ENCODE results near the gene TNFRSF8. TPM values are rescaled to one million over a fixed set of nuclear protein-coding genes. Genes with fewer than 3 reads are reported as not detected.
A peak's percentile ranks its signal among the peaks of the same experiment; 100 is the strongest.

The TNFRSF8 gene
- total RNA-seq, result 1 to 10 TPM; 3.0 to 6.0 TPM

DNA sequence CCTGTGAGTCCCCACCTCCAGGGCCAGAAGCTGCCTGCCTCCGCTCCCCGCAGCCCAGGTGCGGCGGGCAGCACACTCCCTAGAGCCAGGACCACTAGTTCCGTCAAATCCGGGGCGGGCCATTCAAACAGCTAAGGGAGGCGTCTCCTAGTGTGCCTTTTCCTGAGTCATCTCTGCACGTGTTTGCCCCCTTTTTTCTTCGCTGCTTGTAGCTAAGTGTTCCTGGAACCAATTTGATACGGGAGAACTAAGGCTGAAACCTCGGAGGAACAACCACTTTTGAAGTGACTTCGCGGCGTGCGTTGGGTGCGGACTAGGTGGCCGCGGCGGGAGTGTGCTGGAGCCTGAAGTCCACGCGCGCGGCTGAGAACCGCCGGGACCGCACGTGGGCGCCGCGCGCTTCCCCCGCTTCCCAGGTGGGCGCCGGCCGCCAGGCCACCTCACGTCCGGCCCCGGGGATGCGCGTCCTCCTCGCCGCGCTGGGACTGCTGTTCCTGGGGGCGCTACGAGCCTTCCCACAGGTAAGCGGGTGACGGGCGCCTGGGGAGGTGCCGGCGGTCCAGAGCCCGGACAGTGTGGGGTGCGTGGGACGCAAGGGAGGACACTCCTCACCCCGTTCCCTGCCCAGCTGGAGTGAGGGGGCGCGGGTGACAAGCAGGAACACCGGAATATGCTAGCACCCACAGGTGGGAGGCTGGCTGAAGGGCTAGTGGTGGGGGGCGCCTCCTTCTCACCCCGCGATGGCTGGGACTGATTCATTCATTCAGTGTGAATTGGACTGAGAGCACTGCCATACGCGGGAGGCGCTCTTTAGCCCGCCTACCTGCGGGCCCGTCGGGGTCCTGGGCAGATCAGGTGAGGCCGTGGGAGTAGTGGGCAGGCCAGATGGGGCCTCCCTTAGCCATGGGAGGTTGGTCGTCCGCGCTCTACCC is at the start of gene TNFRSF8:
Gene TNFRSF8, plus strand, starts transcription at position 163 of the 932 bp plus-strand sequence. Its CDS starts 296 bp downstream, at position 459.
- no peak for DNase-seq (ENCODE audit: low spot score)
- H3K27ac ChIP-seq, result no peak within 1 kb of the TSS
- peaks cover 0 to 15% of the 10 kb centered on the region in 2 donors for H3K4me1 ChIP-seq
- TF ChIP-seq, protein P1, sequence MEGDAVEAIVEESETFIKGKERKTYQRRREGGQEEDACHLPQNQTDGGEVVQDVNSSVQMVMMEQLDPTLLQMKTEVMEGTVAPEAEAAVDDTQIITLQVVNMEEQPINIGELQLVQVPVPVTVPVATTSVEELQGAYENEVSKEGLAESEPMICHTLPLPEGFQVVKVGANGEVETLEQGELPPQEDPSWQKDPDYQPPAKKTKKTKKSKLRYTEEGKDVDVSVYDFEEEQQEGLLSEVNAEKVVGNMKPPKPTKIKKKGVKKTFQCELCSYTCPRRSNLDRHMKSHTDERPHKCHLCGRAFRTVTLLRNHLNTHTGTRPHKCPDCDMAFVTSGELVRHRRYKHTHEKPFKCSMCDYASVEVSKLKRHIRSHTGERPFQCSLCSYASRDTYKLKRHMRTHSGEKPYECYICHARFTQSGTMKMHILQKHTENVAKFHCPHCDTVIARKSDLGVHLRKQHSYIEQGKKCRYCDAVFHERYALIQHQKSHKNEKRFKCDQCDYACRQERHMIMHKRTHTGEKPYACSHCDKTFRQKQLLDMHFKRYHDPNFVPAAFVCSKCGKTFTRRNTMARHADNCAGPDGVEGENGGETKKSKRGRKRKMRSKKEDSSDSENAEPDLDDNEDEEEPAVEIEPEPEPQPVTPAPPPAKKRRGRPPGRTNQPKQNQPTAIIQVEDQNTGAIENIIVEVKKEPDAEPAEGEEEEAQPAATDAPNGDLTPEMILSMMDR (IDR thresholded peaks at IDR 0.05), result no peak
- no peaks in the 10 kb centered on the region for H3K36me3 ChIP-seq
- H3K4me3 ChIP-seq, result peak within 1 kb of the TSS in 1 of 2 donors; percentile 24
- peaks cover 10 to 13% of the 10 kb centered on the region in 2 donors for H3K27me3 ChIP-seq
- H3K9me3 ChIP-seq, result no peaks in the 10 kb centered on the region

DNA sequence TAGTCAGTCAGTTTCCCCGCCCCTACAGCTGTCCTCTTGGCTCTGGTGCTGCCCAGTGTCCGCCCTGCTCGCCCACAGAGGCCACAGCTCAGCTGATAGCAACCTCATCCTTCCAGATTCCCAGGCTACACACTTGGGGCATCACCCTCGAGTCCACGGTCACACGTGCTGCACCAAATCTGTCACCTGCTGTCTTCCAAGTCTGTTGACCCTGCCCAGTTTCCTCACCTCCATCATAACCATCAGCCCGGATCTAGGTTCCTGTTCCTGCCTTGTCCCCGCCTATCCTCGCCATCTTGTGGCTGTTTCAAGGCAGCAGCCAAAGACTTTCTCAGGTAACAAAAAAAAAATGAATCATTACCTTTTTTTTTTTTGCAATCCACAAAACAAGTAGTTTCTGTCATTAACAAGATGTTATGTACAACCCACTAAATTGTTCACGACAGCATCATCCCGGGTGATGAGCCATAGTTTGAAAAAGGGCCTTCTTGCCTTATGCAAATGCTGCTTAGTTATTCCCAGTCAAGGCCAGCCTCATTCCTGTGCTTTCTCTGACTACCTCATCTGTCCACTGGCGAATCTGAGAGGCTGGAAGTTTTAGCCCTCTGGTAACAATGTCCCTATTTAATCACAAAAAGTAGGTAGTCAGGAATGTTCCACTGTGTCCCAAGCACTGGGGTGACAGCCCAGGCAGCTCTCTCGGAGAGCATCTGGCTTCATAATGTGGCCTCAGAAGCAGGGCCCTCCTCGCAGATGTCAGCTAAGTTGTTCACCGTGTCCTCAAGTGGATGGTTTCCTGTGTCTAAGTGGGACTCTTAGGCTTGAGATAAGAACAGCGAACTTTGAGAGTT is 48.7 kb upstream of the TNFRSF8 start:
- Histone ChIP-seq H3K27me3 (no peaks in the 10 kb centered on the region), H3K4me3 (no peak overlapping the region), H3K27ac (peak overlapping the region; percentile 42 to 54), H3K36me3 (peaks cover 40% of the 10 kb centered on the region), H3K4me1 (peaks cover 0 to 29% of the 10 kb centered on the region in 2 donors), H3K9me3 (no peaks in the 10 kb centered on the region)
- no peak for DNase-seq (ENCODE audit: low spot score)
- TF ChIP-seq, protein P1 (IDR thresholded peaks at IDR 0.05), result no peak

DNA sequence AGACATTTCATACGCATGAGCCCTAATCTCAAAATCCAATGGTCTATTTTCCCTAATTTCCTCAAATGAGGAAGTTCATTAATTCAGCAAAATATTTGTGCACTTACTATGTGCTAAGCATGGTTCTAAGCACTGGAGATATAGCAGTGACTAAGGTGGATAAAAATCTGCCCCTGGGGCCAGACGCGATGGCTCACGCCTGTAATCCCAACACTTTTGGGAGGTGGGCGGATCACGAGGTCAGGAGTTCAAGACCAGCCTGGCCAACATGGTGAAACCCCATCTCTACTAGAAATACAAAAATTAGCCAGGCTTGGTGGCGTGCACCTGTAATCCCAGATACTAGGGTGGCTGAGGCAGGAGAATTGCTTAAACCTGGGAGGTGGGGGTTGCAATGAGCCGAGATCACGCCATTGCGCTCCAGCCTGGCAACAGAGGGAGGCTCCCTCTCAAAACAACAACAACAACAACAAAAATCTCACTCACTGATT is 48.1 kb upstream of the TNFRSF8 start:
- no peak for DNase-seq (ENCODE audit: low spot score)

DNA sequence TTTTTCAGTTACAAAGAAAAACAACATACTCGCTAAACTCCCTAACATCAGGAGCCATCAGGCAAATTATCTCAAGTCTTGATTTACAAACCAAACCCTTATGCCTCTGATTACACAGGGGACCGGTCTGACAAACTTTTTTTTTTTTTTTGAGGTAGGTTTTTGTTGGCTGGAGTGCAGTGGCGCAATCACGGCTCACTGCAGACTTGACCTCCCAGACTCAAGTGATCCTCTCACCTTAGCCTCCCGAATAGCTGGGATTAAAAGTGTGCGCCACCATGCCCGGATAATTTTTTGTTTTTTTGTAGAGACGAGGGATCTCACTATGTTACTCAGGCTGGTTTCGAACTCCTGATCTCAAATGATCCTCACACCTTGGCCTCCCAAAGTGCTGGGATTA is 47.6 kb upstream of the TNFRSF8 start:
- no peak overlapping the region for H3K4me3 ChIP-seq
- H3K4me1 ChIP-seq, result peaks cover 0 to 38% of the 10 kb centered on the region in 2 donors
- TF ChIP-seq, protein P1 (IDR thresholded peaks at IDR 0.05), result no peak
- DNase-seq (ENCODE audit: low spot score), result no peak
- H3K27ac ChIP-seq, result no peak overlapping the region
- no peaks in the 10 kb centered on the region for H3K9me3 ChIP-seq
- H3K36me3 ChIP-seq, result peaks cover 28% of the 10 kb centered on the region
- H3K27me3 ChIP-seq, result no peaks in the 10 kb centered on the region

More for the DNA sequence above, 48.1 kb upstream of the TNFRSF8 start:
- Histone ChIP-seq H3K9me3 (no peaks in the 10 kb centered on the region), H3K27me3 (no peaks in the 10 kb centered on the region), H3K4me1 (peaks cover 0 to 34% of the 10 kb centered on the region in 2 donors), H3K27ac (peak overlapping the region; percentile 42 to 54), H3K4me3 (no peak overlapping the region), H3K36me3 (peaks cover 33% of the 10 kb centered on the region)
- TF ChIP-seq, protein P1 (IDR thresholded peaks at IDR 0.05), result no peak

DNA sequence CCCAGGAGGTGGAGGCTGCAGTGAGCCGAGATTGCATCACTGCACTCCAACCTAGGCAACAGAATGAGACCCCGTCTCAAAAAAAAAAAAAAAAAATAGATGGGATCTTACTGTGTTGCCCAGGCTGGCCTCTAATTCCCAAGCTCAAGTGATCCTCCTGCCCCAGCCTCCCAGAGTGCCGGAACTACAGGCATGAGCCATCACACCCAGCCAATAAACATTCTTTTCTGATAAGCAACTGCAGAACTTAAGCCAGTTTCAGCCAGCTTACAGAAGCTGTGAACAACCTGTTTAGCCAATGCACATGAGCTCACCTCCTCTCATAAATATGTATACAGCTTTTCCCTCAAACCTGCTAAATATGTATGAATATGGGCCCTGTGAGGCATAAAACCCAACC is 46.9 kb upstream of the TNFRSF8 start:
- DNase-seq (ENCODE audit: low spot score), result no peak
- H3K4me1 ChIP-seq, result peaks cover 0 to 40% of the 10 kb centered on the region in 2 donors

More for the DNA sequence above, 46.9 kb upstream of the TNFRSF8 start:
- Histone ChIP-seq H3K27ac (no peak overlapping the region), H3K9me3 (no peaks in the 10 kb centered on the region), H3K27me3 (no peaks in the 10 kb centered on the region), H3K4me3 (no peak overlapping the region), H3K36me3 (peaks cover 22% of the 10 kb centered on the region)
- TF ChIP-seq, protein P1 (IDR thresholded peaks at IDR 0.05), result no peak
